Activated CD8-positive, alpha-beta memory T cell treated with anti-CD3 and anti-CD28 coated beads, Interleukin-2, amount 50 U/mL, for 4 hours (primary cell): ENCODE results near the gene EMP2.
"Not testable (repeated sequence)": the region's sequence is repeated elsewhere in the genome, so short reads cannot be mapped to it uniquely, and the experiment has no call there.

ENCODE experiments used
- DNase-seq: peaks from one replicate; pipeline ENCODE4 v3.0.0-alpha.2; 2020

The EMP2 gene, protein sequence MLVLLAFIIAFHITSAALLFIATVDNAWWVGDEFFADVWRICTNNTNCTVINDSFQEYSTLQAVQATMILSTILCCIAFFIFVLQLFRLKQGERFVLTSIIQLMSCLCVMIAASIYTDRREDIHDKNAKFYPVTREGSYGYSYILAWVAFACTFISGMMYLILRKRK

DNA sequence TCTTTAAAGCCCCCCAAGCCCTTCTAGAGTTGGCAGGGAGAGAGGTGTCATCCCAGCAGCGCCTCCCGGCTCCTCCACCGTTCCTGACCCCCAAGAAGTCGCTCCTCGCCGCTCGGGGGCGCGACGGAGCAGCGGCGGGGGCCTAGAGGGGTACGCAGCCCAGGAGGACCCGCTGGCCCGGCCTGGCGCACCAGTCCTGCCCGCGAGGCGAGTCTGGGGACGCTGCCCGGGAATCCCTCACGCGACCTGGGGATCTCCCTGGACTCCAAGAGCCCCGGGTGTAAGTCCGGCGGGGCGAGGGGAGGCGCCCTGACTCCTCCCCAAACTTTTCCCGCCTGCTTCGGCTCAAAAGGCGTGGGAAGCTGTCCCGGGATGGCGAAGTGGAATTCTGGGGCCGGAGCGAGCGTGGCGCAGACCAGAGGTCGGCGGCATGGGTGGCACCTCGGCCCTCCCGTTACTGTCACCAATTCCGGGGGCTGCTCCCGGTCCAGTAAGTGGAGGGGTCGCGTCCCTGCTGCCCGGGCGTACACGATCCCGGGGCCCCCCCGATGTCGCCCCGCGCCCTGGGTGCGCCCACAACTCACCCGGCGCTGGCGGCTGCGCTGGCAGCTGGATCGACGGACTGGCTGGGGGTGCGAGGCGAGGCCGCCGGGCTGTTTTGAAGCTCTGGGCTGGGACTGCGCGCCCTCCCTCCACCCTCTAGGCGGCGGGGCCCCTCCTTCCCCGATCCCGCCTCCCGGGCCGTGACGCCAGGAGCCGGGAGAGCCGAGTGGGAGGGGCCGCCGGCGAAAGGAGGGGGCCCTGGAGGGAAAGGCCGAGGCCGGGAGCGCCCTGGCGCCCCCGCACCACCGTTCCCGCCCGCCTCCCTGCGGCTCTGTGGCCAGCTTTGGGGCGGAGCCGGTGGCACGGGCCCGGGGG, at the start of gene EMP2:
Gene EMP2 (minus strand): TSS at position 634 of the 918 bp plus-strand sequence. CDS start 32,981 bp downstream, outside the sequence.
- no peak for DNase-seq

DNA sequence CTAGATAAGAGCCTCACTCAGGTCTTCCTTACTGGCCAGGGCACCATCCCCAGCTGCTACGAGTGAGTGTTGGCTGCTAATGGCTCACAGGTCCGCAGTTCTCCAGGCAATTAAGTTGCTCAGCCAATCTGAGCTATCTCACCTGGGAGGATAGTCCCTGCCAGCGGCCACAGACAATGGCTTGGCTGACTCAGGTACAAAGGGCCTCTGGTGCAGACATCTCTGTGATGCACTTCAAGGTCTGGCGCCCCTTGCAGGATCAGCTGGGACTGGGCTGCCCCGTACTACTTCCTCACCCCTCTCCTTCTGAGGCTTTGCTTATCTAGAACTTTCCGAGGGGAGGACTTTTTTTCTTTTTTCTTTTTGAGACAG, 49.2 kb upstream of the EMP2 start:
- no peak for DNase-seq

DNA sequence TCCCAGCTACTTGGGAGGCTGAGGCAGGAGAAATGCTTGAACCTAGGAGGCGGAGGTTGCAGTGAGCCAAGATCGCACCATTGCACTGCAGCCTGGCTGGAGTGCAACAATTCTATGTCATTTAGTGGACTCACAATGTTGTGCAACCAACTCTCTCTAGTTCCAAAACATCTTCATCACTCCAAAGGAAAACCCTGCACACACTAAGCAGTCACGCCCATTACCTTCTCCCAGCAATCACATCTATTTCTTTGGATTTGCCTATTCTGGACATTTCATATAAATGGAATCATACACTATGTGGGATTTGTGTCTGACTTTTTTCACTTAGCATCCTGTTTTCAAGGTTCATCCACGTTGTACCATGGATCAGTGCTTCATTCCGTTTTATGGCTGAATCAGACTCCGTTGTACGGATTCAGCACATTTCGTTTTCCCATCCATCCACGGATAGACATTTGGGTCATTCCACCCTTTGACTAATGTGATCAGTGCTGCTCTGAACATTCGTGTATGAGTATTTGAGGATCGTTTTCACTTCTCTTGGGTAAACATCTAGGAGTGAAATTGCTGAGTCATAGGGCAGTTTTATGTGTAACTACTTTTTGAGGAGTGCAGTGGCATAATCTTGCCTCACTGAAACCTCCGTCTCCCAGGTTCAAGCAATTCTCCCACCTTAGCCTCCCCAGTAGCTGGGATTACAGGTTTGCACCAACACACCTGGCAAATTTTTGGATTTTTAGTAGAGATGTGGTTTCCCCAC, 45.4 kb upstream of the EMP2 start:
- DNase-seq, result no peak

DNA sequence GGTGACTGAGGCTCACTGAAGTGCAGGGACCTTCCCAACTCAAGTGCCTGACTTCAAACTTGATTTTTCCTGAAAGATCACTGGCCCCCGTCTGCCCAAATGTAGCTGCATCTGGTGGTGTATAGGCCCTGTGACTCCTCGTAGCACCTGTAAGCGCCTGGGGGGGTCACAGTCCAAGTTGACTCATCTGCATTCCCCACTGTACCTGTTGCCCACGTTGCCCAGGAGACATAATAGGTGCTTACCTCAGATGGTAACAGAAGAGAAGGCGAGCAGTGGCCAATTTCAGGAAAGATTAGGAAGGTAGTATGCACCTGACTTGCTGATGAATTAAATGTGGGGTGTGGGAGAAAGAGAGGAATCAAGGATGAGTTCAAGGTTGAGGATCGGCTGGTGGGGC, 44.1 kb upstream of the EMP2 start:
- no peak for DNase-seq

DNA sequence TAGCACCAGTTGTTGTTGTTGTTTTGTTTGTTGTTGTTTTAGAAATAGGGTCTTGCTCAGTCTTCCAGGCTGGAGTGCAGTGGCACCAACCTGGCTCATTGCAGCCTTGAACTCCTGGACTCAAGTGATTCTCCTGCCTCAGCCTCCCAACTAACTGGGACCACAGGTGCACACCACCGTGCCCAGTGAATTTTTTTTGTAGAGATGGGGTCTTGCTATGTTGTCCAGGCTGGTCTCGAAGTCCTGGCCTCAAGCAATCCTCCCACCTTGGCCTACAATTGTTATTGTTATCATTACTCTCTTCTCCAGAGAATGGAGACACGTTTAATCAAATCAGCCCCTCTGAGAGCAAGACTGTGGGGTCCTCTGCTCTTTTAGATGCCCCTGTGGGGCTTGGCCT, 42.7 kb upstream of the EMP2 start:
- no peak for DNase-seq

DNA sequence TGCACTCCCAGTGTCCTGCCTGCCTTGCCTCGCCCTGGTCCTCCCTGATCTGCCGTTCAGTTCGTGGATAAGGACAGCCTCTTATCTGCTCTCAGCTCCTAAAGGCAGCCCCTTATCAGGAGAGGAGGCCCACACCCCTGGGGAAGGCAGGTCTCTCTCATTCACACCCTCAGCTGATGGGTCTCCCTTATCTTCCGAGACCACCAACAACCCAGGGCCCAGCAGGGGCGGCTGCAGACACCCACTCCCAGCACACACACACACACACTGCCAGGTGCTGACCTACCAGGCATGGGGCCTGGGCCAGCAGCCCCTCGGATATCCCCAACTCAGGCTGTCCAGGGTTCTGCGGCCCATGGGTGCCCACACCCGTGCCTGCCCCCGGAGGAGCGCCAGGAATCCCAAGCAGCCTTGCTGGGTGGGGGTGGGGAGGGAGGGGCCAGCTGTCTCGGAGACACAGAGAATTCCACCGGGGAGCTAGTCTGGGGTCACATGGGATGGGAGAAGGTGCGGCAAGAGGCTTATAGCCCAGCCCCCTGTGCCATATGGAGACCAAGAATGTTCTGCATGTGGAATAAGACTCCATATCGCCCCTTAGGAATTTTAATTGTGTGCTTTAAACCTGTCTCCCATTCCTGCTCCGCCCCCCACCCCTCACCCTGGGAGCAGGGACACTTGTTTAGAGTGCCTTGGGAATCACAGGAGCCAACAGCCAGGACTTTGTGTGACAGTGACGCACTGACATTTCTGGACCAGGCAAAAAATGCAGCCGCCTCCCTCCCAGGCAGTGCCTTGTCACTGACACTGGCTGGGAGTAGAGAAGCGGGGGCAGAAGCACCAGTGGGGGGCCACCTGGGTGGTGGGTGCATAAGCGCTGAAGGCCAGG, 41.9 kb upstream of the EMP2 start:
- no peak for DNase-seq

DNA sequence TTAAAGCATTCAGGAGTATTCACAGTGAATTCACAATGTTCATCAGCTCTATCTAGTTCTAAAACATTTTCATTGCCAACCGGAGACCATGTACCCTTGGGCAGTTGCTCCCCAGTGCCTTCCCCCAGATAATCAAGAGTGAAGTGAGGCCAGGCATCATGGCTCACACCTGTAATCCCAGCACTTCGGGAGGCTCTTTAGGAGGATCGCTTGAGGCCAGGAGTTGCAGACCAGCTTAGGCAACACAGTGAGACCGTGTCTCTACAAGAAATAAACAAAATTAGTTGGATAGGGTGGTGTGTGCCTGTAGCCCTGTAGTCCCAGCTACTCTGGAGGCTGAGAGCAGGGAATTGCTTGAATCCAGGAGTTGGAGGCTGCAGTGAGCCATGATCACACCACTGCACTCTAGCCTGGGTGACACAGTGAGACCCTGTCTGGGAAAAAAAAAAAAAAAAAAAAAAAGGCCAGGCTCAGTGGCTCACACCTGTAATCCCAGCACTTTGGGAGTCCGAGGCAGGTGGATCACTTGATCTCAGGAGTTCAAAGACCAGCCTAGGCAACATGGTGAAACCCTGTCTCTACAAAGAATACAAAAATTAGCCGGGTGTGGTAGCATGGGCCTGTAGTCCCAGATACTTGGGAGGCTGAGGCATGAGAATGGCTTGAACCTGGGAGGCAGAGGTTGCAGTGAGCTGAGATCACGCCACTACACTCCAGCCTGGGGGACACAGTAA, 41.0 kb upstream of the EMP2 start:
- not testable (repeated sequence) for DNase-seq

DNA sequence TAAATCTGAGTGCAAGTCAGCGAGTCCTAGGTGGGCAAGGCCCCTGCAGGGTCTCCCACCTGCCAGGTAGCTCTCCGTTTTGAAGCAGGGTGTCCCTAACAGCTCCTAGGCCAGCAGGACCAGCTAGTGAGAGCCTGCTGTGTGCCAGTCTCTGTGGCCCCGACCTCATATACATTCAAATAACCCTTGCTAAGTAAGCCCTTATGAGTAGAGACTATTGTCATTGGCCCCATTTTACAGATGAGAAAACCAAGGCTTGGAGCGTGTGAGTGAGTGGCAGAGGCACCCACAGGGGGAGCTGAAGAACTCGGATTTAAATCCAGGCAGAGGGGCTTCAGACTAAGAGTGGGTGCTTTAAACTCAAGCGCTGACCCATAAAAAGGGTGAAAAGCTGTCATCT, 39.7 kb upstream of the EMP2 start:
- DNase-seq, result no peak

DNA sequence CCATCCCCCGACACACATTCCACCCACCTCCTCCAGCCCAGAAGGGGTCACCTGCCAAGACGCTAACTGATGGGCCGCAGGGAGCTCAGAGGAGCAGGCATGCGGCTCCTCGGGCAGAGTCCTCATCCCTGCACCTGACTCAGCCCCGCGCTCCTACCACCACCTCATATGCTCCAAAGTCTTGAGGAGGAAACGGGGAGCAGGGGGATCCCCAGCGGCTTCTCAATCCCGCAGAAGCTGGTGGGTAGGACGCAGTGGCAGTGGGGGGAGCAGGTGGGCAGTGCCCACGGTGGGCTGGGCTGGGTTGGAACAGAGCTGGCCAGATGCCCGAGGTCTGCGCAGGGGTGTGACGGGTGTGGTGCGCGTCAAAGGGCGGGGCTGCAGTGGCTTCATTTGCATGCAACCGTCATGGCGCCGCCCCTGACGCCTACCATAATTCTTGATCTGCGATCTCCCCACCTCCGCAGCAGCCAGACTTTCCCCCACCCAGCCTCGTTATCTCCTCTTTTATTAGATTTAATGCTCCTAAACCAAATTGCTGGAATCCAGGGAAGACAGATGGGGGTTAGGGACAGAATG, 39.0 kb upstream of the EMP2 start:
- DNase-seq, result no peak

DNA sequence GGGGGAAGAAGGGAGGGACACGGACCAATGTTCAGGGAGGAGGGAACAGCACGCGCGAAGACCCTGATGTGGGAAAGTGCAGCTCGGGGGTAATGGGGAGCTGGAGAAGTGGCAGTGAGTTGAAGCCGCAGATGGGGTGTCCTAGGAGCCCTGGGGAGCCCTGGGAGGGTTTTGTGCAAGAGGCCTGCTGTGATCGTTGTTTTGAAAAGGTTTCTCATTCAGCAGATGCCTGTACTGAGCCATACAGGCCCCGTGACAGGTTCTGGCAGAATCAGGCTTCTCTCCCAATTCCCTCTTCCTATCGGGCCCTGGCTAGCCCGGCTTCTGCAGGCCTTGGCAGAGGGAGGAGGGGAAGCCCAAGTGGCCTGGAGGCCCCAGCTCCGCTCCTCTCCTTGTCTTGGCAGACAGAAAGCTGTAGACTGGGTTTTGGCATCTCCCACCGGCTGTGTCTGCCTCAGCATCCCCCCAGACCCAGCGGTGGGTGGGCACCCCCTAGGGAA, 38.4 kb upstream of the EMP2 start:
- DNase-seq, result no peak

DNA sequence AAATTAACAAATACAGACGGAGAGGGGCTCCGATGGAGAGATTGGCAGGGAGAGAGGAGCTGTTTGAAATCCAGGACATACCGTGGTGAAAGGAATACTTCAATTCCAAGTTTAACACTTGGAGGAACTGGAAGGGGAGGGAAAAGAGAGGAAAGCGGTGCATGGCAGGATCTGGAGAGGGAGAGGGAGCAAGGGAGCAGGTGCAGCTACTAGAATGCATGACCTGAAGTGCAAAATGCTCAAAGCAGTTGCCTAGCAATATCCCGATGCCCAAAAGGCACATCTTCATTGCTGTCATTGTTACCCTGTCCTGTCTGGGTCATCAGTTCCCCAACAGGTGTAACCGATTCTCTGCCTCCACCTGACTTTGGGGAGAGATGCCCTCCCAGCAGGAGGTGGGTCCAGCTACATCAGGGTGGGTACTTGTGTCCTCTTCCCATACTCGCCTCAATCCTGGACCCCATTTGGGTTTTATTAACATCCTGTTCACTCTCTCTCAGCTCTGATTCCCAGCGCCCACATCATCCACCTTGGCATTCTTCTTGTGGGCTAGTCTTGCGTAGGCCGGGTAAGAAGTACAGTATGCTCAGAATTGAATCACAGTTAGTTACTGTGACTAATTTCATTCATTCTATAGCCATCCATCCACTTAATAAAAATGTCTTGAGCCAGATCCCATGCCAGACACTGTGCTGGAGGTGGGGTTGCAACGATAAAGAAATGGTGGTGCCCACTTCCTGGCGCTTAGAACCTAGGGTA, 37.4 kb upstream of the EMP2 start:
- DNase-seq, result no peak

DNA sequence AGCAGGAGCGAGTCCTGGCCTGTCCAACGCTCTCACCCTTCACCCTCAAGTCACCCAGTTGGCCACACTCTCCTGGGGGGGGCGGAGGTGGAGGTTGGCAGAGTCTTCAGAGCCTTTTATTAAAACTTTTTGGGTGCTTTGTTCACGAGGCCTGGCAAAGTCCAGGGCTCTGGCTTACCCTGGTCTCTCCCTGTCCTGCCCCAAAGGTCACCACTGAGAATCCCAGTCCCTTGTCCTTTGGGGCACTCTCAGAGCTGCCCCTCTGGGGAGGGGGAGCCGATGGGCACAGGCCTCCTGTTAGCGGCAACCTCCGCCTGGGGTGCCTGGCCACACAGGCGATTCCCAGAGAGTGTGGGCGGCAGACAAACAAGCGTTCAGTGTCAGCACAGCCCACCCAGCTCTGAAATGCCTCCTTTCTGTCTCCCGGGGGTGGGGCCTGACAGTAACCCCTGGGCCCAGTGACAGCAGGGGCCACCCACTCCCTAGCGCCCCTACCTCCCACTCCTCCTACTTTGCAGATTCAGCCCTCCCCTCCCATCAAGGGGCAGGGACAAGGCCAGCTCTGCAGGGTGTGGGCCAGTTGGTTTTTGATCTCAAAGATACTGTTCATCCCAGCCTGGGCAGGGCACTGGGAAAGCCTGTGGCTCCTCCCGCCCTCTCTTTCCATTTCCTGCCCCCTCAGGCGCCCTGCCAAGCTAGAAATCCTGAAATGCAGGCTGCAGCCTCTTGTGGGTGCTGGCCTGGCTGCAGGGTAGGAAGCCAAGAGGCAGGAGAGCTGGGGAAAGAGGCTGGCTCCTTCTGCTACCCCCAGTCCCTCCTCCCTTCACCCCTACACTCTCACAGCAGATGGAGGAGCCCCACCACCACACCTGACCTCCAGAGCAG, 36.6 kb upstream of the EMP2 start:
- DNase-seq, result no peak

DNA sequence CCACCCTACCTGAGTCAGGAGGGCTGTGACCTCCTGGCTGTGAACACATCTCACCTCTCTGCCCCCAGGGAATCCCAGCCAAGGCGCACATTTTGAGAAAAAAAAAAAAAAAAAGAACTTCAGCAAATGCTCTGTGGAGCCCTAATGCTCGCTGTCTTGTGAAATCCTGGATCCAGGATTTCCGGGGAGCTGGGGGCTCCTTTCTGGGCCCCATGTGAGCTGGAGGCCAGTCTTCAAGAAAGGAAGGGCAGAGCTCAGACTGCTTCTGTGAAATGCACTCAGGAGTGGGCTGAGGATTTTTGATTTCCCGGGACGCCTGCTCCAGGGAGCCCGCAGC, 36.0 kb upstream of the EMP2 start:
- DNase-seq, result no peak

DNA sequence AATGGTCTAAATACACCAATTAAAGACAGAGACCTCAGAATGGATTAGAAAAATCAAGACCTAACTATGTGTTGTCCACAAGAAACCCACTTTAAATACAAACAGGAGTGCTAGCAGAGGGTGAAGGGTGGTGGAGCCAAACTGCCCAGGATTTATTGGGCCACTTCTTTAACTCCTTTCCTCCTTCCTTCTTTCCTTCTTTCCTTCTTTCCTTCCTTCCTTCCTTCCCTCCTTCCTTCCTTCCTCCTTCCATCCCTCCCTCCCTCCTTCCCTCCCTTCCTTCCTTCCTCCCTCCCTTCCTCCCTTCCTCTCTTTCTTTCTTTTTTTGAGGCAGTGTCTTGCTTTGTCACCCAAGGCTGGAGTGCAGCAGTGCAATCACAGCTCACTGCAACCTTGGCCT, 34.3 kb upstream of the EMP2 start:
- no peak for DNase-seq

DNA sequence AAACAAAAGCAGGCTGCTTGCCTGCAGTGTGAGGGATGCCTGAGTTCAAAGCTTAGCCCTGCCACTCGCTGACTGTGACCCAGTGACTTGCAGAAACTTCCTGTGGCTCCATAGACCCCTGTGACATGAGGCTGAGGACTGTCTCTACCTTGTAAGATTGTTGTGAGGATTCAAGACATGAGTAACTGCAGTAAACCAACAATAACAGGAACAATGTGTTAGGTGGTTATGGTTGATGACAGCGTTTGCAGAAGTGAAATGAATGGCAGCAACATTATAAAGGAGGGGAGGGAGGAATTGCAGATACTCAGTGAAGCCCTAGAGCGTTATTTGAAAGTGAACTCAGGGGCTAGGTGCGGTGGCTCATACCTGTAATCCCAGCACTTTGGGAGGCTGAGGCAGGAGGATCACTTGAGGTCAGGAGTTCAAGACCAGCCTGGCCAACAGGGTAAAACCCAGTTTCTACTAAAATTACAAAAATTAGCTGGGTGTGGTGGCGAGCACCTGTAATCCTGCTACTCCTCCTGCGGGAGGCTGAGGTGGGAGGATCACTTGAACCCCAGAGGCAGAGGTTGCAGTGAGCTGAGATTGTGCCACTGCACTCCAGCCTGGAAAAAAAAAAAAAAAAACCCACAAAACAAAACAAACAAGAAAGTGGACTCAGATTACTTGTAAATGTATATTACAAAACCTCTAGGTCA, 33.5 kb upstream of the EMP2 start:
- DNase-seq, result no peak

DNA sequence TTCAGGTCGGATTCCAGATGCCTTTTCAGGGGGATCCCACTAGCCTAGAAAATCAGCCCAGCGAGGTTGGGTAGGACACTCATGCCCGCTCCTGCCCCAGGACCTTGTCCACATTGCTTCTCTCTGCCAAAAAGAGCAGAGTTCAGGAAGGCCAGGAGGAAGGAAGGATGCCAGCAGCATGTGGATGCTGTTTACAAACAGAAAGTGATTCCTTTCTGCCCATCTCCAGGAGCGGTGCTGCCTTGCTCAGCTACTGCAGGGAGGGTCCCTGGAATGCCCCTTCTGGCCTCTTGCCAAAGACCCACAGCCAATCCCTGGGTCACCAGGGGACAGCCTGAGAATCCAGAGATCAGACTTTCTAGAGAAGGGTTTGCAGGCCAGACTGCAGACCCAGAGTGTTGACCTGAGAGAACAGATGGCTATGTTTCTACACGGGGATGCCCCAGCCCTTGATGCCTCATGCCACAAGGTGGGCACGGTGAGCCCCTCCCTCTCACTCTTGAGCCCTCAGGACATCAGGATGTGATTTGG, 32.3 kb upstream of the EMP2 start:
- no peak for DNase-seq

DNA sequence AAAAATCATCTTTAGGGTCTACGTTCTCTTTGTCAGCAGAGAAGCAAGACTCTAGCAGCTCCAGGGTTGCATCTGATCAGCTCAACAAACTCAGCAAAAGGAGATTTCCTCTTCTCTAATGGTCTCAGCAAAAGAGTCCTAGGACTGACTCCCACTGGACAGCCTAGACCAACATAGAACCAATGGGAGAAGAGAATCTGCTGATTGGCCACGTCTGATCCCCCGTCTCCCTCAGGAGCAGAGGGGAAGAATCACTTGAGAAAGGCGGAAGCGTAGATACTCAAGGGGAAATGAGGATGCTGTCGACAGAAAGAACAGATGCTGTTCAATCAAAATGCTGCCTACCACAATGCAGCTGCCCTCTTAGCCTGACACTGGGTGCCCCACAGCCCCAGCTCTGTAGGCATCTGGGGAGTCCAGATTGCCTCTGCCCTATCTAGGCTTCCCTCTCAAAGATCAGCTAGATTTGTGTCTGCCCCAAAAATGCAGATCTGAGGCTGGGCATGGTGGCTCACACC, 31.5 kb upstream of the EMP2 start:
- DNase-seq, result no peak

DNA sequence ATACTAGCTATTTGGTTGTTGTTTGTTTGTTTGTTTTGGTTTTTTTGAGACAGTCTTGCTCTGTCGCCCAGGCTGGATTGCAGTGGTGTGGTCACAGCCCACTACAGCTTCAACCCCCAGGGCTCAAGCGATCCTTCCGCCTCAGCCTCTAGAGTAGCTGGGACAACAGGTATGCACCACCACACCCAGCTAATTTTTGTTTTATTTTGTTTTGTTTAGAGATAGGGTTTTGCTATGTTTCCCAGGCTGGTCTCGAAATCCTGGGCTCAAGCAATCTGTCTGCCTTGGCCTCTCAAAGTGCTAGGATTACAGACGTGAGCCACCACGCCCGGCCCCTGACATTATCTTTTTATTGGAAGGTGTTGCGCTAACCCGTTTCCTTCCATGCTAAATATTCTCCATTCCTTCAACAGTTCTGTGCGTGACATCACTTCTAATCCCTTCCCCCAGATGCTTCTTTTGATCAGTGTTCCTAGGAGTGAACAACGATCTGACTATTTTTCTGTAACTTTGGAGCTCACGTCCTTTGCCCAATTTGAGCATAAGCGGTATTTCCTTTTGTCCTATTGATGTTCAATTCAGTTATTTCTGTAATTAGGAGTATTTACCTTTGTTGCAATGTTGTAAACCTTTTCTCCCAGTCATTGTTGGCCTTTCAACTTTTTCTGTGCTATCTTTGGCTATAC, 30.2 kb upstream of the EMP2 start:
- no peak for DNase-seq
